Measurements from ENCODE around the gene MINDY1.

Gene MINDY1

GRCh38 chr1:151006327-151007052 lies at the start of gene MINDY1:
Gene MINDY1 (minus strand): TSS chr1:151006902. CDS start chr1:151002617, 4,285 bp downstream.
- DNase-seq, result peak; percentile 98

DNA sequence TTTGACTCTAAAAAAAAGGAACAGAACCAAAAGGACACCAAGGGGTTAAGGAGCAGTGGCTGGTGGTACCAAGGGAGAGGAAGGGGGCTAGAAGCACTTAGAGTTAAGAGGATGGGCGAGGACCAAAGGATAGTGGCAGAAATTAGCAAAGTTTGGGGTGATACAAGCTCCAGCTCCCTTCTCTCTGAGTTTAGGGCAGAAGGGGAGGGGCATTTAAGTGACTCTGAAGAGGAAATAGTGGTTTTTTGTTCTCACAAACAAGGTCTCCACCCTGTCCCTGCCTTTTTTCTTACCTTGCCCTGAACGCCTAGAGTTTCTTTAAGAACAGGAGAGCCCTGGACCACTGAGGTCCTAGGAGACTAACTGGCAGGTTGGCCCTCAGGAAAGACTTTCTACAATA lies 49.4 kb upstream of the MINDY1 start:
- no peak for DNase-seq

DNA sequence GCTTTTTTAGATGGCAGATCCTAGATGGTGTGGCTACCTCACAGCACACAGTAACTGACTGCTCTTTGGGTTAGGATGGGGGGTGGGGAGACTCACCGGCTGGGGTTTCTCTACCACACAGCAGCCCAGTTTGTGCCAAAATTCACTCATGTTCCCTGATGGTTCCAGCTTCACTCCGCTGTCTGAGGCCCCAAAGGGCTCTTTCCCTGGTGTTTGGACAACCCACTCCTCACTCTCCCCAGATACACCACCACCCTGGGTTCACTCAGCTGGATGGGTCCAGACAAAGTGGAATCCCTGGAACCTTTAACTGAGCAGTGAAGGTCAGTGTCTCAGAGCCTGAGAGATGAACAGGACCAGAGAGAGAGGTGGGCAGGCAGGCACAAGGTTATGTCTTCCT lies 48.9 kb upstream of the MINDY1 start:
- DNase-seq, result no peak

- DNase-seq, result no peak
Measured at GRCh38 chr1:151054971-151055547, 48.4 kb upstream of the MINDY1 start.

DNA sequence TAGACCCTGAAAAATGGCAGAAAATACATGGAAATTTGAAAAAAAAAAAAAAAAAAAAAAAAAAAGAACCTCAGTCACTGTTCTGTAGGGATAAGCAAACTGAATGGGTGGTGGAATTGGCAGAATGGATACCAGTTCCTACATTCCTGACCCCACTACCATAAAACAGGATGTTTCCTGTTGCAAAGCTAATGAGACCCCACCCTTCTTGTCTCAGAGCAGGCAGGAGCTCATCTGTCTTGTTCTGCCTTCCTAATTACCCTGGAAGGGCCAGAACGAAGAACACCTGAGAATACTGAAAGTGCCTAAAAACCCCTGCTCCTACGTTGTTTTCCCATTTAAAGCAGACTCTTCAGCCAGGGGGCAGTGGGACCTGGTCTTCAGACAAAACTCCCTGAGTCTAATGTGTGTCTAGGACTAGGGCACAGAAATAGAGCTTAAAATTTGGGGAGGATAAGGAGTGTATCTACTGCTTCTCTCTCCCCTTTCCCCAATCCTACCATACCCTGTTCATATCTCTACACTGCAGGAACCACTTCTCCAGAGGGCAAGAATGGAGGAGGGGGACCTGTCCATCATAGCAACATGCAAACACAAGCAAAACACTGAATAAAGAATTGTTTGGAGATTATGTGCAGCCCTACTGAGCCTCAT lies 44.8 kb upstream of the MINDY1 start:
- no peak for DNase-seq

- no peak for DNase-seq
Measured at GRCh38 chr1:151050051-151050688, 43.5 kb upstream of the MINDY1 start.

- no peak for DNase-seq
Measured at GRCh38 chr1:151049458-151049857, 42.8 kb upstream of the MINDY1 start.

DNA sequence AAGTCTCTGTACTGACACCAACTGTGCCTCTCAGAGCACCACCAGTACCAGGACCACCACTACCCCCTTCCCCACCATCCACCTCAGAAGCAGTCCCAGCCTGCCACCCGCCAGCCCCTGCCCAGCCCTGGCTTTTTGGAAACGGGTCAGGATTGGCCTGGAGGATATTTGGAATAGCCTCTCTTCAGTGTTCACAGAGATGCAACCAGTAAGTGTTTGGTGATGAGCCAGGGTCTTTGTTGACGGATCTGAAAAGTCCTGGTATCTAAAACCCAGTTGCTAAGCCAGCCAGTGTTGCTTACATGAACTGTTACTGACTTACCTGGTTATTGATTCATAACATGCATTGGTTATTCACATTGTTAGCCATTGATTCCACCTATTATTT lies 41.9 kb upstream of the MINDY1 start:
- DNase-seq, result no peak

- peak; percentile 86 for DNase-seq
Measured at GRCh38 chr1:151047925-151048644, 41.4 kb upstream of the MINDY1 start.

- peak; percentile 88 for DNase-seq
Measured at GRCh38 chr1:151047591-151047924, 40.9 kb upstream of the MINDY1 start, which contains the start of gene C1orf56. Gene C1orf56 (plus strand): TSS chr1:151047751. CDS start chr1:151047848, 97 bp downstream.

GRCh38 chr1:151043163-151043562 lies 36.5 kb upstream of the MINDY1 start:
- DNase-seq, result no peak

DNA sequence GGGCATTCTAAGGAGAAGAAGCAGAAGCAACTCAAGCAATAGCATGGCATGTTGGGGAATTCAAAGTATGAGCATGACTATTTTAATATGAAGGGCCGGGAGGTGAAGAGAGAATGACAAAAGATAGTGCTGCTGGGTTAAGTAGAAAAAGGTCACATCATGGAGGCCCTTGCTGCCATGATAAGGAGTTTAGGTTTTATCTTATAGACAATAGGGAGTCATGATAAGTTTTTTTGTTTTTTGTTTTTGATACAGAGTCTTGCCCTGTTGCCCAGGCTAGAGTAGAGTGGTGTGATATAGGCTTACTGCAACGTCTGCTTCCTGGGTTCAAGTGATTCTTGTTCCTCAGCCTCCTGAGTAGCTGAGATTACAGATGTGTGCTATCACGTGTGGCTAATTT lies 32.8 kb upstream of the MINDY1 start:
- no peak for DNase-seq

DNA sequence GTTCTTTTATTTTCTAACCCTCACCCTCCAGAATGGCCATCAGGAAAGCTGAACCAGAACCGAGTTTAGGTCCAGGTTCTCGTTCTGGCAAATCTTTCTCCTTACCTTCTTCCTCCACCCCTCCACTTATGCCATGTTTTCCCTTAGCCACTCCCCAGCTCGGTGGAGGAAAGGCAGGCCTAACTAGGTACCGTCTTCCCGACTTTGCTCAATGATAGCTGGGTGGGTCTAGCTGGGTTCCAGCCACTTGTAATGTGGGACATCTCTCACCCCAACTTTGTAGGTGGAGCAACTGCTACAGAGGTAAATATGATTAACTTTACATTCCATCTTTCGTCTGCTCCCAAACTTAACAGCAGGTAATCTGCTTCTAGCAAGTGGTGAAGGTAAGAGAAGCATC lies 30.3 kb upstream of the MINDY1 start:
- no peak for DNase-seq

DNA sequence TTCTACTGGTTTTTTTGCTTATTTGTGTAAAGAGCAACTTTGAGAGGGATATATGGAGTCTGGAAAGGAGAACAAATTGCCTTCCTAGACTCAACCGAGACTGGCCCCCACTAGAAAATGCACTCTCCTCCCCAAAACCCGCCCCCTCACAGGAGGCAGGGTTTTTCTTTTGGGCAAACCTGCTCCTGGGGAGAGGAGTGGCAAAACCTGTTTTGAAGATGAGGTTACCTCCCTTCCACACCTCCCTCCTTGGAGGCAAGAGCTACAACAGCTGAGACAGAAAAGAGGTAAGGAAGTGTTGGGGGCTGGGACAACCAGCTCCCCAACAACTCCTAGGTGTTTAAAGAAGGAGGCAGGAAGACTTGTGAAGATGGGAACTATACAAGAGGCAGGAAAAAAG lies 29.7 kb upstream of the MINDY1 start, which contains the start of gene BNIPL:
BNIPL (plus strand) TSS at position 231 of the 400 bp plus-strand sequence; CDS start at position 371, 140 bp downstream.
- DNase-seq, result no peak

DNA sequence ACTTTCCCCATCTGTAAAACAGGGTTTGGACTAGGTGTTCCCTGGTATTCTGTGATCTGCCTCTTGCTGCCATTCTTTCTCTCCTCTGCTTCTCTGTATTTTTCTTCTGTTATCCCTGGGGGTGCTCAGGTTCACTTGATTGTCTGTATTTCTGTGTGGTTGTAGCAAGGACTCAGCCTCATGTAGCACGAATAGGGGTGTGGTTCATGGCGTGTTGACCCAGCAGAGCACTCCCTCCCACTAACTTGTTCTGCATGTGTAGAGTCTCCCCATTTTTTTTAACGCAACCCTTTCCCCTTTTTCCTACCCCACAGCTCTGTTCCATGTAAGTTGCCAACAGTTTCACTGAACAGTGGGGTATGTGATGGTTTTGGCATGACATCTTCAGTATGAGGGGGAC lies 28.5 kb upstream of the MINDY1 start:
- DNase-seq, result no peak

GRCh38 chr1:151032164-151032563 lies 25.5 kb upstream of the MINDY1 start:
- DNase-seq, result no peak

DNA sequence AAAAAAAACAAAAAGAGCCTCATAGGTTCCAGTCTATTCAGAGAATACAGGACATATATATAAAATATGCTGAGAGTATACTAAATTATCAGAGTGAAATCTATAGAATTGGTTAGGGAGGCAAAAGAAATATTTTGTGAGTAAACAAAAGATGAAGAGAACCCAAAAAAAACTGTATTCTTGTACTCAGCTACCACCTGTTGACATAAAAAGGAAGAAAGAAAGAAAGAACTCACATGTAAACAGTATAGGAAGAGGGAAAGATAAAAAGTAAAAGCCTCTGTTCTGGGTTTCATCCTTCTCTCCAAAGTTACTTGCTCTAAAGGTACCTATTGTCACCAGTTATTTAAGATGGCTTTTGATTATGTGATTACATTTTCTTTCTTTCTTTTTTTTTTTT lies 19.8 kb upstream of the MINDY1 start:
- DNase-seq, result no peak

DNA sequence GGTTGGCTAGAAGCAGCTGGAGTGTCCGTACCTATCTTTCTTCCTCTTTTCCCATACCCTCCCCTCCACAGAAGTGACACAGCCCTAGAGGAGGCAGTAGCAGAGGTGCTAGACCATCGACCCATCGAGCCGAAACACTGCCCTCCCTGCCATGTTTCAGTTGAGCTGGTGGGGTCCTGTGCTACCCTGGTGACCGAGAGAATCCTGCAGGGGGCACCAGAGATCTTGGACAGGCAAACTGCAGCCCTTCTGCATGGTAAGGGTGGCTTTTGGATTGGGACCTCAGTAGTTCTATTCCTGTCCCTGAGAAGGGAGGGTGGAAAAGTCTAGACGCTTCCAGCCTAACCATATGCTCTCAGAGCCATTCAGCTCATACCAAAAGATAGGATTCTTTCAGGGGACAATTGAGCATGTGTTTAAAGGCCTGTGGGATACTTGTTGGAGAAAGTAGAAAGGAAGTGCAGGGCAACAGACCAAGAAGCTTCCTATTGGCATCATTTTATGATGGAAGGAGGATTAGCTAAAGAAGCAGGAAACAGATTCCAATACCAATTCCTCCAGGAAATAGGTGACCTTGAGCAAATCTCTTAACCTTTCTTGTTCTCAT lies 17.9 kb upstream of the MINDY1 start:
- peak; percentile 49 for DNase-seq

GRCh38 chr1:151013518-151013917 lies 6.8 kb upstream of the MINDY1 start:
- DNase-seq, result no peak

DNA sequence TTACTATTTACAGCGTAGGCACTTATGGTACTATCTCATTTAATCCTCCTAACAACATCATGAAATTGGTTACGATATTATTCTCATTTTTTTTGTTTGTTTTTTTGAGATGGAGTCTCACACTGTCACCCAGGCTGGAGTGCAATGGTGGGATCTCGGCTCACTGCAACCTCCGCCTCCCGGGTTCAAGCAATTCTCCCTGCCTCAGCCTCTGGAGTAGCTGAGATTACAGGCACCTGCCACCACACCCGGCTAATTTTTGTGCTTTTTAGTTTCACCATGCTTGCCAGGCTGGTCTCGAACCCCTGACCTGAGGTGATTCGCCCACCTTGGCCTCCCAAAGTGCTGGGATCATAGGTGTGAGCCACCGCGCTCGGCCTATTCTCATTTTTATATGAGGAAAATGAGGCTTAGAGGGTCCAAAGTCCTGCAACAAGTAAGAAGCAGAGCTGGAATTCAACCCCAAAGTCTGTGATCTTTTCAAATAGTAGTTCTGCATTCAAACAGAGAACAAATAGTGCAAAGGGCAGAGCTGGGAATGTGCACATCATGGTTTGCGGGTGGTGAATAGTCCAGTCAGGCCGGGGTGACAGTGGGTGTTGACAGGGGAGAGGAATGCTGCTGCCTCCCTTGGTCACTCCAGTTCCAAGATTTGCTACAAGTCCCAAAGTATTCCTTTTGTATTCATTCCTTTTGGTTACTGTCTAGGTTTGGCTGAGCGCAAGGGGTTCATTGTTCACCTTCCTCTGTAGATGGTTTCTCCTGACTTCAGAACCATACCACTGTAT lies 6.2 kb upstream of the MINDY1 start:
- no peak for DNase-seq

DNA sequence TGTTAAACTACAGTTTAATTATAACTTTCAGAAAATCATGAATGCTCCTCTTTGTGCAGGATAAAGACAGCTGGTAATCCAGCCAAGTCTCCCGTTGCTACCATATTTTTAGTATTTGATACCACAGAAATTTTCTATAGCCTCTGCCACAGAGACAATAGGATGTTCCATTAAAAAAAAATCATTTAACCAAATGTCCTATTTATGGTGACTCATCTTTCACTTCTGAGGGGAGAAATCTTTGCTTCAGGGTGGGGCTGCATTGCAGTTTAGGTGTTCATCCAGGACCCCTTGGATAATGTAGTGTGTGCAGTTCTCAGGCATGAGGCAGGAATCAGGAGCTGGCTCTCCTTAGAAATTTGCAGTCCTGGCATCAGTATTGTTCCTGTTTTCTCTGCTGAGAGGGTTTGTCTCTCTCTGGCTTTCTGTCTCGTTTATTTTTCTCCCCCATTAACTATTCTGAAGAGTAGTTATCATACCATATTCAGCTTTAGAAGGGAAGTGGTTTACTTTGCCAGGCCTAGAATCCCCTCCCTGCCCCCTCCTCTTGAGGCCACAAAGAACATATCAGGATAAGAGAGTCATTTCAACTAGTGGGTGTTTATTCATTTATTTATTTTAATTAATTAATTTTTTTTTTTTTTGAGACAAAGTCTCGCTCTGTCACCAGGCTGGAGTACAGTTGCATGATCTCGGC lies 4.6 kb upstream of the MINDY1 start:
- DNase-seq, result no peak

Data from NCI-H526 treated with DMSO at 0.1 percent for 48 hours (cell line).